Measurements from ENCODE around the gene TEX22.

Gene TEX22

GRCh38 chr14:105368910-105369652, 29.3 kb upstream of the TEX22 start:
- no peak for TF ChIP-seq CEBPB (IDR thresholded peaks at IDR 0.05)
- no peak for TF ChIP-seq EGR1 (IDR thresholded peaks at IDR 0.05)
- TF ChIP-seq FOXM1 (IDR thresholded peaks at IDR 0.05; ENCODE audit: borderline replicate concordance, low read depth): no peak

GRCh38 chr14:105369653-105370040, 28.7 kb upstream of the TEX22 start:
- no peak for TF ChIP-seq ZBTB7A (IDR thresholded peaks at IDR 0.05; ENCODE audit: low read depth)
- TF ChIP-seq TAF1 (IDR thresholded peaks at IDR 0.05; ENCODE audit: low read depth): no peak
- no peak for TF ChIP-seq TEAD4 (IDR thresholded peaks at IDR 0.05)
- TF ChIP-seq EP300 (IDR thresholded peaks at IDR 0.05; ENCODE audit: borderline replicate concordance): no peak
- TF ChIP-seq EGR1 (IDR thresholded peaks at IDR 0.05): no peak
- TF ChIP-seq FOXM1 (IDR thresholded peaks at IDR 0.05; ENCODE audit: borderline replicate concordance, low read depth): no peak
- TF ChIP-seq USF1 (IDR thresholded peaks at IDR 0.05): no peak
- TF ChIP-seq NFIC (IDR thresholded peaks at IDR 0.05): no peak
- TF ChIP-seq MAX (IDR thresholded peaks at IDR 0.05): no peak
- no peak for TF ChIP-seq RAD21 (IDR thresholded peaks at IDR 0.05; ENCODE audit: low read depth)
- no peak for TF ChIP-seq YY1 (IDR thresholded peaks at IDR 0.05; ENCODE audit: low read depth)
- no peak for TF ChIP-seq REST (IDR thresholded peaks at IDR 0.05; ENCODE audit: low read depth)
- no peak for TF ChIP-seq CREB1 (IDR thresholded peaks at IDR 0.05; ENCODE audit: low read depth)
- TF ChIP-seq TCF12 (IDR thresholded peaks at IDR 0.05; ENCODE audit: low read depth): no peak
- TF ChIP-seq CEBPB (IDR thresholded peaks at IDR 0.05): no peak

- no peak for TF ChIP-seq ZBTB7A (IDR thresholded peaks at IDR 0.05; ENCODE audit: low read depth)
- no peak for TF ChIP-seq YY1 (IDR thresholded peaks at IDR 0.05; ENCODE audit: low read depth)
- TF ChIP-seq EP300 (IDR thresholded peaks at IDR 0.05; ENCODE audit: borderline replicate concordance): no peak
- TF ChIP-seq CEBPB (IDR thresholded peaks at IDR 0.05): no peak
- no peak for TF ChIP-seq USF1 (IDR thresholded peaks at IDR 0.05)
- TF ChIP-seq NFIC (IDR thresholded peaks at IDR 0.05): no peak
- TF ChIP-seq MAX (IDR thresholded peaks at IDR 0.05): no peak
- no peak for TF ChIP-seq TEAD4 (IDR thresholded peaks at IDR 0.05)
- TF ChIP-seq EGR1 (IDR thresholded peaks at IDR 0.05): no peak
- no peak for TF ChIP-seq REST (IDR thresholded peaks at IDR 0.05; ENCODE audit: low read depth)
- no peak for TF ChIP-seq RAD21 (IDR thresholded peaks at IDR 0.05; ENCODE audit: low read depth)
- no peak for TF ChIP-seq TAF1 (IDR thresholded peaks at IDR 0.05; ENCODE audit: low read depth)
- TF ChIP-seq CREB1 (IDR thresholded peaks at IDR 0.05; ENCODE audit: low read depth): no peak
- no peak for TF ChIP-seq FOXM1 (IDR thresholded peaks at IDR 0.05; ENCODE audit: borderline replicate concordance, low read depth)
- no peak for TF ChIP-seq TCF12 (IDR thresholded peaks at IDR 0.05; ENCODE audit: low read depth)
Observed at GRCh38 chr14:105374389-105374788, 23.9 kb upstream of the TEX22 start.

- TF ChIP-seq USF1 (IDR thresholded peaks at IDR 0.05): no peak
- TF ChIP-seq EGR1 (IDR thresholded peaks at IDR 0.05): no peak
- no peak for TF ChIP-seq RAD21 (IDR thresholded peaks at IDR 0.05; ENCODE audit: low read depth)
- TF ChIP-seq TEAD4 (IDR thresholded peaks at IDR 0.05): no peak
- TF ChIP-seq MAX (IDR thresholded peaks at IDR 0.05): no peak
- no peak for TF ChIP-seq TAF1 (IDR thresholded peaks at IDR 0.05; ENCODE audit: low read depth)
- TF ChIP-seq FOXM1 (IDR thresholded peaks at IDR 0.05; ENCODE audit: borderline replicate concordance, low read depth): no peak
- TF ChIP-seq CREB1 (IDR thresholded peaks at IDR 0.05; ENCODE audit: low read depth): no peak
- no peak for TF ChIP-seq YY1 (IDR thresholded peaks at IDR 0.05; ENCODE audit: low read depth)
- TF ChIP-seq EP300 (IDR thresholded peaks at IDR 0.05; ENCODE audit: borderline replicate concordance): no peak
- TF ChIP-seq TCF12 (IDR thresholded peaks at IDR 0.05; ENCODE audit: low read depth): no peak
Observed at GRCh38 chr14:105375635-105376057, 22.7 kb upstream of the TEX22 start.
